DND-41 (cell line): Measurements from ENCODE around the gene LAMB1.

ENCODE experiments used
- CTCF ChIP-seq: IDR thresholded peaks from 2 replicates; pipeline ENCODE4 v1.5.1; 2012; ENCODE audit warnings: borderline replicate concordance, low read length, moderate library complexity, mild to moderate bottlenecking; ENCODE audit not compliant: poor library complexity, severe bottlenecking; ENCODE audit errors: extremely low read depth
- EZH2 ChIP-seq: IDR thresholded peaks from 3 replicates; pipeline ENCODE4 v1.6.1; 2012; ENCODE audit warnings: borderline replicate concordance, low read depth, mild to moderate bottlenecking, moderate library complexity, low read length, inconsistent platforms; ENCODE audit not compliant: severe bottlenecking

GRCh38 chr7:107938456-107939250 is 64.3 kb downstream of the LAMB1 start:
- no peak for TF ChIP-seq CTCF
- no peak for TF ChIP-seq EZH2
